NT2/D1 (cell line): Measurements from ENCODE around the gene MYBPC1.

Experiments
- SUZ12 ChIP-seq: IDR thresholded peaks from 2 replicates; pipeline ENCODE4 v1.6.1; 2011; ENCODE audit not compliant: insufficient read length, insufficient read depth; ENCODE audit errors: extremely low read depth
- YY1 ChIP-seq: IDR thresholded peaks from 2 replicates; pipeline ENCODE4 v1.6.1; 2011; ENCODE audit not compliant: insufficient read length, insufficient read depth
- ZNF274 ChIP-seq: IDR thresholded peaks from 2 replicates; pipeline ENCODE4 v1.6.1; 2011; ENCODE audit warnings: mild to moderate bottlenecking, low read depth, low read length

- TF ChIP-seq ZNF274 (no peak), YY1 (no peak), SUZ12 (no peak)
Measured at GRCh38 chr12:101713059-101713682, 118.4 kb downstream of the MYBPC1 start.
